Measurements from ENCODE around the gene CUL1. TPM values are rescaled to one million over a fixed set of nuclear protein-coding genes. Genes with fewer than 3 reads are reported as not detected.

CUL1 gene
- total RNA-seq (2021; ENCODE audit: unreplicated experiment) (53.1 TPM), Bru-seq, nascent RNA (percentile 90 among the genes with signal in this experiment), BruChase-seq, experiment 1, labeled RNA remaining after a 6-hour chase (percentile 79 among the genes with signal in this experiment), BruChase-seq, experiment 2, labeled RNA remaining after a 2-hour chase (percentile 82 among the genes with signal in this experiment)
- 24.1 and 32.5 TPM in 2 replicates for polyA plus RNA-seq (2012)
- long read RNA-seq, transcript CUL1-201 (22 exons, 3,064 nt): major isoform, 177 of 218 reads
- long read RNA-seq, transcript CUL1-203 (22 exons, 3,054 nt): minor isoform, 14 of 218 reads
- long read RNA-seq, partial matches to known transcripts: 10 of 218 reads
- long read RNA-seq, other reads (novel, unspliced or antisense): 17 of 218 reads

GRCh38 chr7:148698397-148699023, at the start of gene CUL1:
CUL1 (plus strand) TSS chr7:148698903; CDS start chr7:148730123, 31,220 bp downstream.
- no peaks in the 10 kb centered on the region for H3K9me2 ChIP-seq (ENCODE audit: insufficient read depth)
- H3K4me3 ChIP-seq (replicated peaks in 1 of 2; ENCODE audit: low read depth in 1 of 2, low read length in 2 of 2): peak within 1 kb of the TSS; percentile 66 to 67
- H3K36me3 ChIP-seq (ENCODE audit: control insufficient read depth in 1 of 2, insufficient read depth in 2 of 2, low read length in 2 of 2): no peaks in the 10 kb centered on the region
- peak within 1 kb of the TSS; percentile 89 for H3K9ac ChIP-seq (ENCODE audit: low read length)
- peaks cover 22% of the 10 kb centered on the region; the same call in 1 of the 2 replicates for H4K20me1 ChIP-seq (ENCODE audit: insufficient read depth)
- peaks cover 51% of the 10 kb centered on the region for H3K79me2 ChIP-seq (ENCODE audit: insufficient read depth, low read length)
- no peaks in the 10 kb centered on the region for H3K27me3 ChIP-seq (ENCODE audit: insufficient read depth, low read length)
- H3K27ac ChIP-seq (ENCODE audit: low read depth, low read length): peak within 1 kb of the TSS; percentile 92
- ATAC-seq: peak; percentile 86
- H3K9me3 ChIP-seq (ENCODE audit: control insufficient read depth in 1 of 2, insufficient read depth in 1 of 2, low read depth in 1 of 2, low read length in 2 of 2): no peaks in the 10 kb centered on the region
- H3K4me1 ChIP-seq (ENCODE audit: control insufficient read depth in 1 of 2, insufficient read depth in 2 of 2, low read length in 2 of 2): peaks cover 18 to 42% of the 10 kb centered on the region in 2 experiments
- no peak within 1 kb of the TSS for H2AFZ ChIP-seq (ENCODE audit: low read depth, low read length, poor library complexity, severe bottlenecking)
- DNase-seq (ENCODE audit: low read depth, low spot score): peak; percentile 34
- peak within 1 kb of the TSS; percentile 91 for H3K4me2 ChIP-seq (ENCODE audit: low read length)
- CTCF ChIA-PET: interaction anchor here (1.2 kb wide), 1 partner anchor 123 kb away, joined by 3 read pairs; no protein-coding TSS in a partner anchor
- intact Hi-C loops (cut with micrococcal nuclease): loop anchor here (10.0 kb wide), 1 partner anchor 266 kb away; no protein-coding TSS in a partner anchor
- peak; percentile 76 for TF ChIP-seq POLR2AphosphoS5 (IDR thresholded peaks at IDR 0.05; ENCODE audit: low read depth, low read length)
- TF ChIP-seq SIN3A (IDR thresholded peaks at IDR 0.05; ENCODE audit: low read depth): peak; percentile 38; the same call in 1 of the 2 replicates
- 0 out of 2 replicates have a peak, but pooled peaks have one; percentile 14 for TF ChIP-seq EGR1 (IDR thresholded peaks at IDR 0.05; ENCODE audit: low read depth)
- peak; percentile 47 for TF ChIP-seq POLR2A (IDR thresholded peaks at IDR 0.05; ENCODE audit: borderline replicate concordance, extremely low read depth, insufficient read depth, insufficient read length)
- TF ChIP-seq CEBPB (IDR thresholded peaks at IDR 0.05; ENCODE audit: low read depth): no peak
- TF ChIP-seq ZBTB33 (IDR thresholded peaks at IDR 0.05; ENCODE audit: extremely low read depth, insufficient replicate concordance, low read length): peak; percentile 14
- TF ChIP-seq MAX (IDR thresholded peaks at IDR 0.05): peak; percentile 65
- no peak for TF ChIP-seq CTCF (IDR thresholded peaks at IDR 0.05 in 2 of 3, conservative IDR thresholded peaks at IDR 0.05 in 1 of 3; ENCODE audit: borderline replicate concordance in 1 of 3, insufficient read depth in 1 of 3, low read depth in 2 of 3, low read length in 2 of 3)
- RAD21 ChIA-PET (ENCODE audit: low non-redundant PET in 1 of 2, low total read pairs in 2 of 2, uncharacterized antibody in 2 of 2, unreplicated experiment in 2 of 2): no interaction called here
- POLR2A ChIA-PET: interaction anchor here (1.4 to 1.5 kb wide), 2 partner anchors 10 to 13 kb away, joined by 4 read pairs; no protein-coding TSS in a partner anchor
- no TSS peak for BruUV-seq (replicated peaks)

Measured in HCT116 (cell line).